ENCODE measurements around the gene RNLS. TPM values are rescaled to one million over a fixed set of nuclear protein-coding genes. Genes with fewer than 3 reads are reported as not detected.

RNLS gene
- total RNA-seq, 2 experiments from 2014 or later = 4.0 to 4.7 TPM

GRCh38 chr10:88332503-88333247 lies 250.4 kb downstream of the RNLS start:
- H3K4me3 Mint-ChIP-seq = no peak overlapping the region
- ChIA-PET CTCF (no interaction called here), POLR2A (no interaction called here)
- intact Hi-C loops (cut with micrococcal nuclease) = no loop called here
- no peak for DNase-seq
- no peak overlapping the region for H3K27ac Mint-ChIP-seq
- H3K36me3 Mint-ChIP-seq = no peaks in the 10 kb centered on the region
- peaks cover 6% of the 10 kb centered on the region for H3K4me1 Mint-ChIP-seq (ENCODE audit: low read depth)
- no peaks in the 10 kb centered on the region for H3K27me3 Mint-ChIP-seq
- H3K9me3 Mint-ChIP-seq = no peaks in the 10 kb centered on the region

- no peak for DNase-seq
- ChIA-PET CTCF (no interaction called here), POLR2A (no interaction called here)
- no peaks in the 10 kb centered on the region for H3K9me3 Mint-ChIP-seq
- H3K4me3 Mint-ChIP-seq = no peak overlapping the region
- intact Hi-C loops (cut with micrococcal nuclease) = no loop called here
- H3K36me3 Mint-ChIP-seq = no peaks in the 10 kb centered on the region
- H3K4me1 Mint-ChIP-seq (ENCODE audit: low read depth) = peaks cover 6% of the 10 kb centered on the region
- no peaks in the 10 kb centered on the region for H3K27me3 Mint-ChIP-seq
- H3K27ac Mint-ChIP-seq = no peak overlapping the region
Observed at GRCh38 chr10:88330174-88330573, 252.9 kb downstream of the RNLS start.

- peaks cover 17% of the 10 kb centered on the region for H3K36me3 Mint-ChIP-seq
- intact Hi-C loops (cut with micrococcal nuclease) = no loop called here
- no peak overlapping the region for H3K4me3 Mint-ChIP-seq
Observed at GRCh38 chr10:88322324-88323063, 260.6 kb downstream of the RNLS start.

GRCh38 chr10:88319960-88320517 lies 263.1 kb downstream of the RNLS start:
- Mint-ChIP-seq H3K36me3 (peaks cover 17% of the 10 kb centered on the region), H3K9me3 (peaks cover 36% of the 10 kb centered on the region), H3K27ac (no peak overlapping the region), H3K27me3 (no peaks in the 10 kb centered on the region), H3K4me3 (no peak overlapping the region), H3K4me1 (ENCODE audit: low read depth) (no peaks in the 10 kb centered on the region)
- intact Hi-C loops (cut with micrococcal nuclease) = loop anchor here (5.0 kb wide), 1 partner anchor 458 kb away; the partner anchor contains the start of genes KLLN and PTEN
- ChIA-PET POLR2A (no interaction called here), CTCF (interaction anchor here (0.7 to 1.3 kb wide), 2 partner anchors 102 to 207 kb away, joined by 3 to 4 read pairs; no protein-coding TSS in a partner anchor)
- DNase-seq = no peak

More at GRCh38 chr10:88322324-88323063, 260.6 kb downstream of the RNLS start:
- CTCF ChIA-PET = no interaction called here
- H3K9me3 Mint-ChIP-seq = peaks cover 36% of the 10 kb centered on the region
- DNase-seq = no peak
- H3K27ac Mint-ChIP-seq = no peak overlapping the region
- POLR2A ChIA-PET = no interaction called here
- no peaks in the 10 kb centered on the region for H3K4me1 Mint-ChIP-seq (ENCODE audit: low read depth)
- no peaks in the 10 kb centered on the region for H3K27me3 Mint-ChIP-seq

GRCh38 chr10:88318803-88319202 lies 264.3 kb downstream of the RNLS start:
- CTCF ChIA-PET = interaction anchor here (0.6 to 1.3 kb wide), 4 partner anchors 26 to 457 kb away, joined by 3 to 4 read pairs (median 3); no protein-coding TSS in a partner anchor
- no peaks in the 10 kb centered on the region for H3K27me3 Mint-ChIP-seq
- H3K36me3 Mint-ChIP-seq = peaks cover 17% of the 10 kb centered on the region
- DNase-seq = no peak
- intact Hi-C loops (cut with micrococcal nuclease) = loop anchor here (5.0 kb wide), 1 partner anchor 457 kb away; the partner anchor contains the start of genes KLLN and PTEN
- H3K9me3 Mint-ChIP-seq = peaks cover 36% of the 10 kb centered on the region
- H3K4me1 Mint-ChIP-seq (ENCODE audit: low read depth) = no peaks in the 10 kb centered on the region
- no peak overlapping the region for H3K4me3 Mint-ChIP-seq
- POLR2A ChIA-PET = interaction anchor here (1.2 kb wide), 1 partner anchor 227 kb away, joined by 4 read pairs; no protein-coding TSS in a partner anchor
- H3K27ac Mint-ChIP-seq = no peak overlapping the region

- Mint-ChIP-seq H3K36me3 (peaks cover 17% of the 10 kb centered on the region), H3K9me3 (peaks cover 36% of the 10 kb centered on the region), H3K27me3 (no peaks in the 10 kb centered on the region), H3K27ac (no peak overlapping the region), H3K4me1 (ENCODE audit: low read depth) (no peaks in the 10 kb centered on the region), H3K4me3 (no peak overlapping the region)
- POLR2A ChIA-PET = no interaction called here
- intact Hi-C loops (cut with micrococcal nuclease) = loop anchor here (5.0 kb wide), 1 partner anchor 455 kb away; the partner anchor contains the start of genes KLLN and PTEN
- CTCF ChIA-PET = no interaction called here
- no peak for DNase-seq
Observed at GRCh38 chr10:88317099-88317498, 266.0 kb downstream of the RNLS start.

- no peak for DNase-seq
- no peaks in the 10 kb centered on the region for H3K4me1 Mint-ChIP-seq (ENCODE audit: low read depth)
- POLR2A ChIA-PET = no interaction called here
- H3K36me3 Mint-ChIP-seq = peaks cover 17% of the 10 kb centered on the region
- CTCF ChIA-PET = interaction anchor here (0.6 kb wide), 1 partner anchor 202 kb away, joined by 3 read pairs; no protein-coding TSS in a partner anchor
- H3K4me3 Mint-ChIP-seq = no peak overlapping the region
- H3K27ac Mint-ChIP-seq = no peak overlapping the region
- H3K27me3 Mint-ChIP-seq = no peaks in the 10 kb centered on the region
- peaks cover 32% of the 10 kb centered on the region for H3K9me3 Mint-ChIP-seq
- intact Hi-C loops (cut with micrococcal nuclease) = loop anchor here (5.0 kb wide), 1 partner anchor 454 kb away; the partner anchor contains the start of genes KLLN and PTEN
Observed at GRCh38 chr10:88316292-88316861, 266.7 kb downstream of the RNLS start.

- POLR2A ChIA-PET = no interaction called here
- DNase-seq = no peak
- intact Hi-C loops (cut with micrococcal nuclease) = loop anchor here (5.0 kb wide), 1 partner anchor 453 kb away; the partner anchor contains the start of genes KLLN and PTEN
- CTCF ChIA-PET = interaction anchor here (0.6 kb wide), 1 partner anchor 201 kb away, joined by 3 read pairs; no protein-coding TSS in a partner anchor
- H3K9me3 Mint-ChIP-seq = peaks cover 25% of the 10 kb centered on the region
- no peaks in the 10 kb centered on the region for H3K4me1 Mint-ChIP-seq (ENCODE audit: low read depth)
- no peak overlapping the region for H3K27ac Mint-ChIP-seq
- no peaks in the 10 kb centered on the region for H3K27me3 Mint-ChIP-seq
- H3K4me3 Mint-ChIP-seq = no peak overlapping the region
- H3K36me3 Mint-ChIP-seq = peaks cover 14% of the 10 kb centered on the region
Observed at GRCh38 chr10:88315755-88316154, 267.4 kb downstream of the RNLS start.

- CTCF ChIA-PET = interaction anchor here (2.0 kb wide), 1 partner anchor 14 kb away, joined by 5 read pairs; no protein-coding TSS in a partner anchor
- Mint-ChIP-seq H3K9me3 (peaks cover 12% of the 10 kb centered on the region), H3K27ac (no peak overlapping the region), H3K4me3 (no peak overlapping the region), H3K27me3 (no peaks in the 10 kb centered on the region), H3K36me3 (peaks cover 3% of the 10 kb centered on the region), H3K4me1 (ENCODE audit: low read depth) (no peaks in the 10 kb centered on the region)
- POLR2A ChIA-PET = no interaction called here
- intact Hi-C loops (cut with micrococcal nuclease) = no loop called here
- DNase-seq = no peak
Observed at GRCh38 chr10:88314362-88314761, 268.8 kb downstream of the RNLS start.

GRCh38 chr10:88313878-88314277 lies 269.2 kb downstream of the RNLS start:
- intact Hi-C loops (cut with micrococcal nuclease) = no loop called here
- no peaks in the 10 kb centered on the region for H3K4me1 Mint-ChIP-seq (ENCODE audit: low read depth)
- DNase-seq = no peak

GRCh38 chr10:88312855-88313254 lies 270.3 kb downstream of the RNLS start:
- H3K4me1 Mint-ChIP-seq (ENCODE audit: low read depth) = no peaks in the 10 kb centered on the region
- no peaks in the 10 kb centered on the region for H3K9me3 Mint-ChIP-seq
- H3K27ac Mint-ChIP-seq = no peak overlapping the region
- ChIA-PET POLR2A (no interaction called here), CTCF (interaction anchor here (2.0 kb wide), 1 partner anchor 13 kb away, joined by 5 read pairs; no protein-coding TSS in a partner anchor)
- DNase-seq = no peak
- intact Hi-C loops (cut with micrococcal nuclease) = no loop called here
- H3K27me3 Mint-ChIP-seq = no peaks in the 10 kb centered on the region
- H3K36me3 Mint-ChIP-seq = no peaks in the 10 kb centered on the region
- H3K4me3 Mint-ChIP-seq = no peak overlapping the region

More at GRCh38 chr10:88313878-88314277, 269.2 kb downstream of the RNLS start:
- H3K9me3 Mint-ChIP-seq = peaks cover 7% of the 10 kb centered on the region
- no peaks in the 10 kb centered on the region for H3K27me3 Mint-ChIP-seq
- peaks cover under 1% of the 10 kb centered on the region for H3K36me3 Mint-ChIP-seq
- H3K27ac Mint-ChIP-seq = no peak overlapping the region
- CTCF ChIA-PET = interaction anchor here (2.0 kb wide), 1 partner anchor 14 kb away, joined by 5 read pairs; no protein-coding TSS in a partner anchor
- POLR2A ChIA-PET = no interaction called here
- H3K4me3 Mint-ChIP-seq = no peak overlapping the region
